ENCODE measurements around the gene TJP2.

TJP2 gene

DNA sequence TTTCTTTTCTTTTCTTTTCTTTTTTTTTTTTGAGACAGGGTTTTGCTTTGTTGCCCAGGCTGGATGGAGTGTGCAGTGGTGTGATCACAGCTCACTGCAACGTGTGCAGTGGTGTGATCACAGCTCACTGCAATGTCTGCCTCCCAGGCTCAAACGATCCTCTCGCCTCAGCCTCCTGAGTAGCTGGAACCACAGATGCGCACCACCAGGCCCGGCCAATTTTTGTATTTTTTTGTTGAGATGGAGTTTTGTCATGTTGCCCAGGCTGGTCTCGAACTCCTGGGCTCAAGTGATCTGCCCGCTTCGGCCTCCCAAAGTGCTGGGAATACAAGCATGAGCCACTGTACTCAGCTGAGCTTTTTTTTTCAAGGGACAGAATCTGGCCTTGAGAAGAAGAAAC, 36.8 kb upstream of the TJP2 start:
- Histone ChIP-seq H3K36me3 (ENCODE audit: control insufficient read depth in 2 of 2, insufficient read depth in 1 of 2, low read length in 2 of 2) (no peaks in the 10 kb centered on the region), H3K9me3 (ENCODE audit: control insufficient read depth, insufficient read depth, low read depth, low read length) (no peaks in the 10 kb centered on the region), H3K4me1 (ENCODE audit: control insufficient read depth, insufficient read depth, low read length) (no peaks in the 10 kb centered on the region), H3K27ac (ENCODE audit: extremely low read depth, low read depth, low read length) (no peak overlapping the region), H3K4me3 (ENCODE audit: low read depth, low read length) (no peak overlapping the region)
- ChIA-PET CTCF (interaction anchor here (1.0 to 1.4 kb wide), 2 partner anchors 20 to 56 kb away, joined by 3 to 4 read pairs; no protein-coding TSS in a partner anchor), POLR2A (interaction anchor here (0.6 kb wide), 1 partner anchor 45 kb away, joined by 3 read pairs; no protein-coding TSS in a partner anchor)
- TF ChIP-seq, protein P1, sequence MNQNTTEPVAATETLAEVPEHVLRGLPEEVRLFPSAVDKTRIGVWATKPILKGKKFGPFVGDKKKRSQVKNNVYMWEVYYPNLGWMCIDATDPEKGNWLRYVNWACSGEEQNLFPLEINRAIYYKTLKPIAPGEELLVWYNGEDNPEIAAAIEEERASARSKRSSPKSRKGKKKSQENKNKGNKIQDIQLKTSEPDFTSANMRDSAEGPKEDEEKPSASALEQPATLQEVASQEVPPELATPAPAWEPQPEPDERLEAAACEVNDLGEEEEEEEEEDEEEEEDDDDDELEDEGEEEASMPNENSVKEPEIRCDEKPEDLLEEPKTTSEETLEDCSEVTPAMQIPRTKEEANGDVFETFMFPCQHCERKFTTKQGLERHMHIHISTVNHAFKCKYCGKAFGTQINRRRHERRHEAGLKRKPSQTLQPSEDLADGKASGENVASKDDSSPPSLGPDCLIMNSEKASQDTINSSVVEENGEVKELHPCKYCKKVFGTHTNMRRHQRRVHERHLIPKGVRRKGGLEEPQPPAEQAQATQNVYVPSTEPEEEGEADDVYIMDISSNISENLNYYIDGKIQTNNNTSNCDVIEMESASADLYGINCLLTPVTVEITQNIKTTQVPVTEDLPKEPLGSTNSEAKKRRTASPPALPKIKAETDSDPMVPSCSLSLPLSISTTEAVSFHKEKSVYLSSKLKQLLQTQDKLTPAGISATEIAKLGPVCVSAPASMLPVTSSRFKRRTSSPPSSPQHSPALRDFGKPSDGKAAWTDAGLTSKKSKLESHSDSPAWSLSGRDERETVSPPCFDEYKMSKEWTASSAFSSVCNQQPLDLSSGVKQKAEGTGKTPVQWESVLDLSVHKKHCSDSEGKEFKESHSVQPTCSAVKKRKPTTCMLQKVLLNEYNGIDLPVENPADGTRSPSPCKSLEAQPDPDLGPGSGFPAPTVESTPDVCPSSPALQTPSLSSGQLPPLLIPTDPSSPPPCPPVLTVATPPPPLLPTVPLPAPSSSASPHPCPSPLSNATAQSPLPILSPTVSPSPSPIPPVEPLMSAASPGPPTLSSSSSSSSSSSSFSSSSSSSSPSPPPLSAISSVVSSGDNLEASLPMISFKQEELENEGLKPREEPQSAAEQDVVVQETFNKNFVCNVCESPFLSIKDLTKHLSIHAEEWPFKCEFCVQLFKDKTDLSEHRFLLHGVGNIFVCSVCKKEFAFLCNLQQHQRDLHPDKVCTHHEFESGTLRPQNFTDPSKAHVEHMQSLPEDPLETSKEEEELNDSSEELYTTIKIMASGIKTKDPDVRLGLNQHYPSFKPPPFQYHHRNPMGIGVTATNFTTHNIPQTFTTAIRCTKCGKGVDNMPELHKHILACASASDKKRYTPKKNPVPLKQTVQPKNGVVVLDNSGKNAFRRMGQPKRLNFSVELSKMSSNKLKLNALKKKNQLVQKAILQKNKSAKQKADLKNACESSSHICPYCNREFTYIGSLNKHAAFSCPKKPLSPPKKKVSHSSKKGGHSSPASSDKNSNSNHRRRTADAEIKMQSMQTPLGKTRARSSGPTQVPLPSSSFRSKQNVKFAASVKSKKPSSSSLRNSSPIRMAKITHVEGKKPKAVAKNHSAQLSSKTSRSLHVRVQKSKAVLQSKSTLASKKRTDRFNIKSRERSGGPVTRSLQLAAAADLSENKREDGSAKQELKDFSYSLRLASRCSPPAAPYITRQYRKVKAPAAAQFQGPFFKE (tag by site-specific recombination; IDR thresholded peaks at IDR 0.05; ENCODE audit: borderline replicate concordance) = no peak
- TF ChIP-seq, protein P2, sequence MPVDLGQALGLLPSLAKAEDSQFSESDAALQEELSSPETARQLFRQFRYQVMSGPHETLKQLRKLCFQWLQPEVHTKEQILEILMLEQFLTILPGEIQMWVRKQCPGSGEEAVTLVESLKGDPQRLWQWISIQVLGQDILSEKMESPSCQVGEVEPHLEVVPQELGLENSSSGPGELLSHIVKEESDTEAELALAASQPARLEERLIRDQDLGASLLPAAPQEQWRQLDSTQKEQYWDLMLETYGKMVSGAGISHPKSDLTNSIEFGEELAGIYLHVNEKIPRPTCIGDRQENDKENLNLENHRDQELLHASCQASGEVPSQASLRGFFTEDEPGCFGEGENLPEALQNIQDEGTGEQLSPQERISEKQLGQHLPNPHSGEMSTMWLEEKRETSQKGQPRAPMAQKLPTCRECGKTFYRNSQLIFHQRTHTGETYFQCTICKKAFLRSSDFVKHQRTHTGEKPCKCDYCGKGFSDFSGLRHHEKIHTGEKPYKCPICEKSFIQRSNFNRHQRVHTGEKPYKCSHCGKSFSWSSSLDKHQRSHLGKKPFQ (tag by site-specific recombination; IDR thresholded peaks at IDR 0.05) = peak; percentile 69; the same call in 1 of the 2 replicates

DNA sequence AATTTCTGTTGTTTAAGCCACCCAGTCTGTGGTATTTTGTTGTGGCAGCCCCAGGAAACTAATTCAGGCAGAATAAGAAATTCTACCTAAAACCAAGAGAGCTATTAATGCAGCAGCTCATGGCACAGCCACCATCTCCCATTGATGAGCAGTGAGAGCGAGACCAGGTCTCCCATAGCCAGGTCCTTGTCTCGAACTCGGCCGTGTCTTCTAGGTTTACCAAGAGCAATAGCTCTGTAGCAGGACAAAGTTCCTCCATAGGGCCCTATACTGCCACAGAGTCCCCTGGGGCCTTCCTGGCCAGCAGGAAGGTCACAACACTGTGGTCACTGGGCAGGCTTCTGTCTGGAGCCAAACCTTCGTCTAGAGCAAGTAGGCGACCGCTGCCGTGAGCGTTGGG, 34.5 kb upstream of the TJP2 start:
- Histone ChIP-seq H3K9me3 (ENCODE audit: control insufficient read depth, insufficient read depth, low read depth, low read length) (no peaks in the 10 kb centered on the region), H3K27ac (ENCODE audit: extremely low read depth, low read depth, low read length) (no peak overlapping the region), H3K36me3 (ENCODE audit: control insufficient read depth in 2 of 2, insufficient read depth in 1 of 2, low read length in 2 of 2) (no peaks in the 10 kb centered on the region), H3K4me1 (ENCODE audit: control insufficient read depth, insufficient read depth, low read length) (no peaks in the 10 kb centered on the region), H3K4me3 (ENCODE audit: low read depth, low read length) (no peak overlapping the region)
- ChIA-PET POLR2A (no interaction called here), CTCF (interaction anchor here (1.0 to 1.2 kb wide), 2 partner anchors 19 to 68 kb away, joined by 3 read pairs; no protein-coding TSS in a partner anchor)
- TF ChIP-seq, protein P3, sequence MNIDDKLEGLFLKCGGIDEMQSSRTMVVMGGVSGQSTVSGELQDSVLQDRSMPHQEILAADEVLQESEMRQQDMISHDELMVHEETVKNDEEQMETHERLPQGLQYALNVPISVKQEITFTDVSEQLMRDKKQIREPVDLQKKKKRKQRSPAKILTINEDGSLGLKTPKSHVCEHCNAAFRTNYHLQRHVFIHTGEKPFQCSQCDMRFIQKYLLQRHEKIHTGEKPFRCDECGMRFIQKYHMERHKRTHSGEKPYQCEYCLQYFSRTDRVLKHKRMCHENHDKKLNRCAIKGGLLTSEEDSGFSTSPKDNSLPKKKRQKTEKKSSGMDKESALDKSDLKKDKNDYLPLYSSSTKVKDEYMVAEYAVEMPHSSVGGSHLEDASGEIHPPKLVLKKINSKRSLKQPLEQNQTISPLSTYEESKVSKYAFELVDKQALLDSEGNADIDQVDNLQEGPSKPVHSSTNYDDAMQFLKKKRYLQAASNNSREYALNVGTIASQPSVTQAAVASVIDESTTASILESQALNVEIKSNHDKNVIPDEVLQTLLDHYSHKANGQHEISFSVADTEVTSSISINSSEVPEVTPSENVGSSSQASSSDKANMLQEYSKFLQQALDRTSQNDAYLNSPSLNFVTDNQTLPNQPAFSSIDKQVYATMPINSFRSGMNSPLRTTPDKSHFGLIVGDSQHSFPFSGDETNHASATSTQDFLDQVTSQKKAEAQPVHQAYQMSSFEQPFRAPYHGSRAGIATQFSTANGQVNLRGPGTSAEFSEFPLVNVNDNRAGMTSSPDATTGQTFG (tag by site-specific recombination; IDR thresholded peaks at IDR 0.05; ENCODE audit: borderline replicate concordance) = no peak
- TF ChIP-seq ZBTB48 (tag by site-specific recombination; IDR thresholded peaks at IDR 0.05) (no peak), BCL11B (tag by site-specific recombination; IDR thresholded peaks at IDR 0.05; ENCODE audit: low read depth) (no peak), ZNF837 (tag by site-specific recombination; IDR thresholded peaks at IDR 0.05) (no peak), ZNF514 (tag by site-specific recombination; IDR thresholded peaks at IDR 0.05) (no peak), ZNF391 (tag by site-specific recombination; IDR thresholded peaks at IDR 0.05; ENCODE audit: borderline replicate concordance, low read depth) (no peak), ZNF23 (tag by site-specific recombination; IDR thresholded peaks at IDR 0.05; ENCODE audit: borderline replicate concordance) (no peak), ZNF664 (tag by site-specific recombination; IDR thresholded peaks at IDR 0.05) (no peak), ZNF335 (tag by site-specific recombination; conservative IDR thresholded peaks at IDR 0.05) (no peak), ZNF791 (tag by site-specific recombination; IDR thresholded peaks at IDR 0.05) (no peak)
- TF ChIP-seq, protein P4, sequence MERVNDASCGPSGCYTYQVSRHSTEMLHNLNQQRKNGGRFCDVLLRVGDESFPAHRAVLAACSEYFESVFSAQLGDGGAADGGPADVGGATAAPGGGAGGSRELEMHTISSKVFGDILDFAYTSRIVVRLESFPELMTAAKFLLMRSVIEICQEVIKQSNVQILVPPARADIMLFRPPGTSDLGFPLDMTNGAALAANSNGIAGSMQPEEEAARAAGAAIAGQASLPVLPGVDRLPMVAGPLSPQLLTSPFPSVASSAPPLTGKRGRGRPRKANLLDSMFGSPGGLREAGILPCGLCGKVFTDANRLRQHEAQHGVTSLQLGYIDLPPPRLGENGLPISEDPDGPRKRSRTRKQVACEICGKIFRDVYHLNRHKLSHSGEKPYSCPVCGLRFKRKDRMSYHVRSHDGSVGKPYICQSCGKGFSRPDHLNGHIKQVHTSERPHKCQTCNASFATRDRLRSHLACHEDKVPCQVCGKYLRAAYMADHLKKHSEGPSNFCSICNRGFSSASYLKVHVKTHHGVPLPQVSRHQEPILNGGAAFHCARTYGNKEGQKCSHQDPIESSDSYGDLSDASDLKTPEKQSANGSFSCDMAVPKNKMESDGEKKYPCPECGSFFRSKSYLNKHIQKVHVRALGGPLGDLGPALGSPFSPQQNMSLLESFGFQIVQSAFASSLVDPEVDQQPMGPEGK (tag by site-specific recombination; IDR thresholded peaks at IDR 0.05) = no peak
- TF ChIP-seq, protein P5, sequence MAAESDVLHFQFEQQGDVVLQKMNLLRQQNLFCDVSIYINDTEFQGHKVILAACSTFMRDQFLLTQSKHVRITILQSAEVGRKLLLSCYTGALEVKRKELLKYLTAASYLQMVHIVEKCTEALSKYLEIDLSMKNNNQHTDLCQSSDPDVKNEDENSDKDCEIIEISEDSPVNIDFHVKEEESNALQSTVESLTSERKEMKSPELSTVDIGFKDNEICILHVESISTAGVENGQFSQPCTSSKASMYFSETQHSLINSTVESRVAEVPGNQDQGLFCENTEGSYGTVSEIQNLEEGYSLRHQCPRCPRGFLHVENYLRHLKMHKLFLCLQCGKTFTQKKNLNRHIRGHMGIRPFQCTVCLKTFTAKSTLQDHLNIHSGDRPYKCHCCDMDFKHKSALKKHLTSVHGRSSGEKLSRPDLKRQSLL (tag by site-specific recombination; IDR thresholded peaks at IDR 0.05) = no peak
- TF ChIP-seq, protein P6, sequence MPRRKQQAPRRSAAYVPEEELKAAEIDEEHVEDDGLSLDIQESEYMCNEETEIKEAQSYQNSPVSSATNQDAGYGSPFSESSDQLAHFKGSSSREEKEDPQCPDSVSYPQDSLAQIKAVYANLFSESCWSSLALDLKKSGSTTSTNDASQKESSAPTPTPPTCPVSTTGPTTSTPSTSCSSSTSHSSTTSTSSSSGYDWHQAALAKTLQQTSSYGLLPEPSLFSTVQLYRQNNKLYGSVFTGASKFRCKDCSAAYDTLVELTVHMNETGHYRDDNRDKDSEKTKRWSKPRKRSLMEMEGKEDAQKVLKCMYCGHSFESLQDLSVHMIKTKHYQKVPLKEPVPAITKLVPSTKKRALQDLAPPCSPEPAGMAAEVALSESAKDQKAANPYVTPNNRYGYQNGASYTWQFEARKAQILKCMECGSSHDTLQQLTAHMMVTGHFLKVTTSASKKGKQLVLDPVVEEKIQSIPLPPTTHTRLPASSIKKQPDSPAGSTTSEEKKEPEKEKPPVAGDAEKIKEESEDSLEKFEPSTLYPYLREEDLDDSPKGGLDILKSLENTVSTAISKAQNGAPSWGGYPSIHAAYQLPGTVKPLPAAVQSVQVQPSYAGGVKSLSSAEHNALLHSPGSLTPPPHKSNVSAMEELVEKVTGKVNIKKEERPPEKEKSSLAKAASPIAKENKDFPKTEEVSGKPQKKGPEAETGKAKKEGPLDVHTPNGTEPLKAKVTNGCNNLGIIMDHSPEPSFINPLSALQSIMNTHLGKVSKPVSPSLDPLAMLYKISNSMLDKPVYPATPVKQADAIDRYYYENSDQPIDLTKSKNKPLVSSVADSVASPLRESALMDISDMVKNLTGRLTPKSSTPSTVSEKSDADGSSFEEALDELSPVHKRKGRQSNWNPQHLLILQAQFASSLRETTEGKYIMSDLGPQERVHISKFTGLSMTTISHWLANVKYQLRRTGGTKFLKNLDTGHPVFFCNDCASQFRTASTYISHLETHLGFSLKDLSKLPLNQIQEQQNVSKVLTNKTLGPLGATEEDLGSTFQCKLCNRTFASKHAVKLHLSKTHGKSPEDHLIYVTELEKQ (tag by site-specific recombination; IDR thresholded peaks at IDR 0.05; ENCODE audit: borderline replicate concordance) = no peak
- TF ChIP-seq, protein P7, sequence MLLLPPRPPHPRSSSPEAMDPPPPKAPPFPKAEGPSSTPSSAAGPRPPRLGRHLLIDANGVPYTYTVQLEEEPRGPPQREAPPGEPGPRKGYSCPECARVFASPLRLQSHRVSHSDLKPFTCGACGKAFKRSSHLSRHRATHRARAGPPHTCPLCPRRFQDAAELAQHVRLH (tag by site-specific recombination; IDR thresholded peaks at IDR 0.05) = no peak
